Activated T-cell treated with anti-CD3 and anti-CD28 coated beads for 1 hour (primary cell): ENCODE data around the gene BAIAP3.
"Not testable (repeated sequence)": the region's sequence is repeated elsewhere in the genome, so short reads cannot be mapped to it uniquely, and the experiment has no call there.

Experiments
- DNase-seq: peaks from one replicate; pipeline ENCODE4 v3.0.0-alpha.2; 2020; ENCODE audit warnings: low read depth

BAIAP3 gene, protein sequence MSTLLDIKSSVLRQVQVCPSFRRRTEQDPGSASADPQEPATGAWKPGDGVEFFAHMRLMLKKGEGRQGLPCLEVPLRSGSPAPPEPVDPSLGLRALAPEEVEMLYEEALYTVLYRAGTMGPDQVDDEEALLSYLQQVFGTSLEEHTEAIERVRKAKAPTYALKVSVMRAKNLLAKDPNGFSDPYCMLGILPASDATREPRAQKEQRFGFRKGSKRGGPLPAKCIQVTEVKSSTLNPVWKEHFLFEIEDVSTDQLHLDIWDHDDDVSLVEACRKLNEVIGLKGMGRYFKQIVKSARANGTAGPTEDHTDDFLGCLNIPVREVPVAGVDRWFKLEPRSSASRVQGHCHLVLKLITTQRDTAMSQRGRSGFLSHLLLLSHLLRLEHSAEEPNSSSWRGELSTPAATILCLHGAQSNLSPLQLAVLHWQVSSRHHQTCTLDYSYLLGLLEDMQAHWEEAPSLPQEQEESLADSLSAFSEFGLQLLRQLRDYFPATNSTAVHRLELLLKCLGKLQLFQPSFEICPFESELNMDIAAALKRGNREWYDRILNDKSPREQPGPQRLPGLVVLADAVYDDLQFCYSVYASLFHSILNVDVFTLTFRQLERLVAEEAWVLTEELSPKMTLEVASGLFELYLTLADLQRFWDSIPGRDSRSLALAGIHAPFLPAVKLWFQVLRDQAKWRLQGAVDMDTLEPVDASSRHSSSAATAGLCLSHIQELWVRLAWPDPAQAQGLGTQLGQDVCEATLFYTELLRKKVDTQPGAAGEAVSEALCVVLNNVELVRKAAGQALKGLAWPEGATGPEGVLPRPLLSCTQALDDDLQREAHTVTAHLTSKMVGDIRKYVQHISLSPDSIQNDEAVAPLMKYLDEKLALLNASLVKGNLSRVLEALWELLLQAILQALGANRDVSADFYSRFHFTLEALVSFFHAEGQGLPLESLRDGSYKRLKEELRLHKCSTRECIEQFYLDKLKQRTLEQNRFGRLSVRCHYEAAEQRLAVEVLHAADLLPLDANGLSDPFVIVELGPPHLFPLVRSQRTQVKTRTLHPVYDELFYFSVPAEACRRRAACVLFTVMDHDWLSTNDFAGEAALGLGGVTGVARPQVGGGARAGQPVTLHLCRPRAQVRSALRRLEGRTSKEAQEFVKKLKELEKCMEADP

DNA sequence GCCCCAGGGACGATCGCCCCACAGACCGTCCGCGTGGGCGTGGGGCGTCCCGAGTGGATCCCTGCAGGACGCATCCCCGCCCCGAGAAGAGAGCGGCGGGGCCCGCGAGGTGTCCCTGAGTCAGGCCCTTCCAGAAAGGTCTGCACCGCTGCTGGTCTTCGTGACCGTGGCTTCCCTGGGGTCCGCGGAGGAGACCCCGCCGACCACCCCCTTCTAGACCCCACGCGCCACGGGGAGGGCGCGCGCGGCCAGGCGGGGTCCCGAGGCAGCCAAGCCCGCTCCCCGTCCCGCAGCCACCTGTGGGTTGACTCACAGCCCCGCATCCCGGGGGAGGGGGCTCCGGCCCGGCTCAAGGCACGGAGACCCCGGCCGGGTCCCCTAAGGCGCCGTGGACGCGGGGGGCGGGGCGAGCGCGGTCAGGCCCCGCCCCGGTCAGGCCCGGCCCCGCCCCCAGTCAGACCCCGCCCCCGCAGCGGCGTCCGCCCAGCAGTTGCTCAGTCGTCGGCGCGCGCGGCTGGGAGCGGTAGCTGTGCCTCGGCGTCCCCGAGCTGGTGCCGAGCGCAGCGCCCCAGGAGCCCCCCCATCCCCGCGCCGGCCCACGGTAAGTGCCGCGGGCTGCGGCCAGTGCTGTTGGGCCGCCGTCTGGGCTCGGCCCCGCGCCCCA lies at the start of gene BAIAP3:
Gene BAIAP3, plus strand, starts transcription at position 497 of the 664 bp plus-strand sequence. CDS start 4,905 bp downstream, outside the sequence.
- DNase-seq = peak; percentile 46

DNA sequence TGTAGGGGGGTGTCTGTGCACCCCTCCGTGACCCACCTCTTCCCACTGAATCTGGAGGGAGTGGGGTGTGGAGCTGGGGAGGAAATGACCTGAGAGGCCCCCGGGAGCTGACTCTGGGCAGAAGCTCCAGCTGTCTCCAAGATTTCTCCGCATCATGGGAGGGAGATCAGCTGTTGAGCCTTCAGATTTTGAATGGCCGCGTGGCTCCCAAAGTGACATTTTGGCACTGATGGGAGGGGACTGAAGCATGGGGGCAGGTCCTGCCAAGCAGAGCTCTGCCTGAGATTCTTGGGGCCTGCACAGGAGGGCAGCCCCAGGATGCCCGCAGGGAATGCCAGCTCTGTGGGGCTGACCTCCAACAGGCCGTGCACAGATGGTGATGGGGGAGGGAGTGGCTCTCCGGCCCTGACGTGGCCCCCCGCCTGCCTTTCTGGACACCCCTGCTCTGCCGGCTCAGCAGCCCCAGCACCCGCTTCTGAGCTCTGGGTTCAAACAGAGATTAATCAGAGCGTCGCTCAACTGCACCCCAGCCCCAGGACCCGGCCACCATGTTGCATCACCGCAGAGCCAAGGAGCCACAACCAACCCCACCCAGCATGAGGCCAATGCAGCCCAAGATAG lies 49.3 kb upstream of the BAIAP3 start:
- DNase-seq = no peak

DNA sequence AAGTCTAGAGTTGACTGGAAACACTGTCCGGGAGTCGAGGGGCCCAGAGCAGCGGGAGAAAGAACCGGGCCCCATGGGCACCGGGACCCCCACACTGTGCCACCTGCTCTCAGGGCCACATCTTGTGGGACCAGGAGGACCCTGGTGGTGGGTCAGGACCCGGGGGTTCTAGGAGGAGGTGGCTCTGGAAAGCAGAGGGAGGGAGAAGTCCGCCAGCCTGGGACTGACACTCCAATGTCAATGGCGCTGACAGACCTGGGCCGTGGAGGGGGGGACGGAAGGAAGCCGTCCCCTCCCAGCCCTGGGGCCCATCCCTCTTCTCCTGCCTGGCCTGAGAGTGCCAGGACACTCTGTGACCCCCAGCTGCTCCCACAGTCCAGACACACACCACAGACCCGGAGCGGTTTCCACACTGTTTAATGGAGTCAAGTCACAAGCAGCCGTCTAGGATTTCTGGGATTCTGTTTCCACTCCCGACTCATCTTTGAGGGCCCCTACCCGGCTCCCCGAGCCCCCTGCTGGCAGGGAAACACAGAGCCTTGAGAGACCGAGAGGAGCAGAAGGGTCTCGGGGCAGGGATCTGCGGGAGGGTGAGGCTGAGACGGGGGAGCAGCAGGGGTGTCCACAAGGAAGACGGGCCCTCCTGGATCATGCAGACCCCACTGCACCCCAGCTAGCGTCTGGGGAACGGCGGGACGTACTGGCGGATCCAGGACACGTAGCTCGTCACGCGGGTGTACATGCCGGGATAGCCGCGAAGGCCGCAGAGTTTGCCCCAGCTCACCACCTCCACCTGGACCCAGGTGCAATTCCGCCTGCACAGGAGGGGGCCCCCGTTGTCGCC lies 47.6 kb upstream of the BAIAP3 start:
- DNase-seq = no peak

DNA sequence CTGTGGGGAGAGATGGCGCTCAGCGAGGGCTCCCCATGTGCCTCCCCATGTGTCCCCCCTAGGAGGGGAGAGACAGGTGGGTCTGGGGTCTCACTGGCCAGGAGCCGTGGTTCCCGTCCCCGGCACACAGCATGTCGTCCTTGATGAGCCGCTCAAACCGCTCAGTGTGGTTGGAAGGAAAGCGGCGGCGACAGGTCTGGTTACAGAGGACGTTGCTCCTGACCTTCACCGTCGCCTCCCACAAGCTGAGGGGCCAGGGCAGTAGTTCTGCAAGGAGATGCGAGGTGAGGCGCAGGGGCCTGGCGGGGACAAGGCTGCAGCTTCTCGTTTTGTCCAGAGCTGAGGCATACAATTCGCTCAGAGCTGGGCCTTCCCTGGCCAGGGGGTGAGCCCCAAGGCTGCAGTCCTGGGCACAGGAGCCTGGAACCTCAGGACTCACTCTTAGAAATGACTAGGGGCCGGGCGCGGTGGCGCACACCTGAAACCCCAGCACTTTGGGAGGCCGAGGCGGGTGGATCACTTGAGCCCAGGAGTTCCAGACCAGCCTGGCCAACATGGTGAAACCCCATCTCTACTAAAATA lies 46.8 kb upstream of the BAIAP3 start:
- DNase-seq = no peak

DNA sequence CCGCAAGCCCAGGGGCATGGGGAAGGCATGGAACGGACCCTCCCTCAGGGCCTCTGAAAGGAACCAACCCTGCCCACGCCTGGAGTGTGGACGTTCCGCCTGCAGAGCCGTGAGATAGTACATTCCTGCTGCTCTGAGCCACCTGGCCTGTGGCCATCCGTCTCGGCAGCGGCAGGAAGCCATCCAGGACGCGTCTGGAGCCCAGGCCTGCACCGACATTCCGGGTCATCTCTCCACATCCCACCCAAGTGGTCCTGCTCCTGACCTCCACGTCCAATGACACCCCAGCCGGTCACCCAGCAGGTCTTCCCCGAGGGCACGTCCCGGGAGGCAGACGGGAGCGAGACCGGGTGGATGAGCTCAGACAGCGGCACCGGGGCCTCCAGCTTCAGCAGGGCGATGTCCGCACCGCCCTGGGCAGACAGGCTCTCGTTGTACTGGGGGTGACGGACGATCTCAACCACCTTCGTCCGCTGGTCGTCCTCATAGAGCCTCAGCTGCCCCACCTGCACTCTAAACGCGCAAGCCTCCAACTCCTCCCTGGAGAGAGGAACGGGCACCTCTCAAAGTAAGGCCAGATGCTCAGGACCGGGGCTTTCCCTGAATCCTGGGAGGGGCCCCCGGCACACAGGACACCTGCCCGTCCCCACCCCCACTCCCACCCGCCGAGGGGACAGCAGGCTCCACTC lies 45.3 kb upstream of the BAIAP3 start:
- no peak for DNase-seq

DNA sequence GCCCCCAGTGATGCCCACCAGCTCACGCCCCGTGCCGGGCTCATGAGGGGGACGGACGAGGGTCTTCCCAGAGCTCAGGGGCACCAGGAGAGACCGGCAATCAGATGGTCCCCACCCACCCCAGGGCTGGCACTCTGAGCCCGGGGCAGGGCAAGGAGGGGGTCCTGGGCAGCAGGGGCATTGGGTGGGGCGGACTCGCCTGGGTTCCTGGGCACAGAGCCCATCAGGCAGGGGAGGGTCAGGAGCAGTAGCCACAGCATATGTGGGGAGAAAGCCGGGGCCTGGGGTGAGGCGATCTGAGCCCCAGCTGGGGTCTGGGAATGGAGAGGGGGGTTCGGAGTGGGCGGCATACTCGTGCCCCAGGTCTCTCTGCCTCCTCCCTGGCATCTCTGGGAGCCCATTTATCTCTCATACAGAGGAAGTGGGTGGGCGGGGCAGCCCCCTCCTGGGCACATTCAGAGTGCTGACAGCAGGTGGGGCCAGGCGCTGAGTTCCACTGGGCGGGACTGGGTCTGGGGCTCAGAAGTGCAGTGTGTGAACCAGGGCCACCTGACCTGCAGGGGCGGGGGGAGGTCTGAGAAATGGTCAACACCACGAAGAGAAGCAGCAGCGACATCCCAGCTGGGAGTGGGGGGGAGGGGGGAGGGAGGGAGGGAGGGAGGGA lies 44.5 kb upstream of the BAIAP3 start:
- DNase-seq = no peak

DNA sequence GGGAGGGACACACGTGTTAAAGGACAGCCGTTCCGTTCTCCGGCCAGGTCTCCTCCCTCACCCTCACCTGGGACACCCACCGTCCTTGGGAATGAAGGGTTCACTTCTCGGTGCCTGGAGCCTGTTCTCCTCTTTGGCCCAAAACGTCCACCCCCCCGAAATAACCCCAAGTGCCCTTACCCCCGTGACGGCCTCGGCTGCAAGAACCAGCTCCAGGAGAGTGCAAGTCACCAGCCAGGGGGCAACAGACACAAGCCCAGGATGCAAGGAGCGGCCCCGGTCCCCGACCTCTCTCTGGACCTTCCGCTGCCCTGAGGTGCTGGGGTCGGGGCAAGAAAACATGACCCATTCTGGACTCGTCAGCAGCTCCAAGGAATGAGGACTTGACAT lies 44.0 kb upstream of the BAIAP3 start:
- DNase-seq = no peak

DNA sequence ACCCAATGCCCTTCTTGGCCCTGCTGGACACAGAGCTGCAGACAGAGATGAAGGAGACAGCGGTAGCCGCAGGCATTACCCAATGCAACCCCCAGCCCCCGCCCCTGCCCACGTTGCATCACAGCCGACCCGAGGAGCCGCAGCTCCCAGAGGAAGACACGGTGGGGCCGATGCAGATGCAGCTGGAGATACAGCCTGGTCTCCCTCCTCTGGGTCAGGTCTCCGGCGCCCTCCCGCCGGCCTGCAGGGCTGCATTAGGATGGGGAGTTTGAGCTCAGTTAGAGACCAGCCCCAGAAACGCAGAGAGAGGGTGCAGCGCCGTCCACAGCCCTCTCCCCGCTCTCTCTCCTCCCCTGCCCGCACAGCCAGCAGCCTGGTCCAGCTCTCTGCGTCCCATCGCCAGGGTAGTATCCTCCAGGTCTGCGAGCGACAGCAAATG lies 43.4 kb upstream of the BAIAP3 start:
- no peak for DNase-seq

DNA sequence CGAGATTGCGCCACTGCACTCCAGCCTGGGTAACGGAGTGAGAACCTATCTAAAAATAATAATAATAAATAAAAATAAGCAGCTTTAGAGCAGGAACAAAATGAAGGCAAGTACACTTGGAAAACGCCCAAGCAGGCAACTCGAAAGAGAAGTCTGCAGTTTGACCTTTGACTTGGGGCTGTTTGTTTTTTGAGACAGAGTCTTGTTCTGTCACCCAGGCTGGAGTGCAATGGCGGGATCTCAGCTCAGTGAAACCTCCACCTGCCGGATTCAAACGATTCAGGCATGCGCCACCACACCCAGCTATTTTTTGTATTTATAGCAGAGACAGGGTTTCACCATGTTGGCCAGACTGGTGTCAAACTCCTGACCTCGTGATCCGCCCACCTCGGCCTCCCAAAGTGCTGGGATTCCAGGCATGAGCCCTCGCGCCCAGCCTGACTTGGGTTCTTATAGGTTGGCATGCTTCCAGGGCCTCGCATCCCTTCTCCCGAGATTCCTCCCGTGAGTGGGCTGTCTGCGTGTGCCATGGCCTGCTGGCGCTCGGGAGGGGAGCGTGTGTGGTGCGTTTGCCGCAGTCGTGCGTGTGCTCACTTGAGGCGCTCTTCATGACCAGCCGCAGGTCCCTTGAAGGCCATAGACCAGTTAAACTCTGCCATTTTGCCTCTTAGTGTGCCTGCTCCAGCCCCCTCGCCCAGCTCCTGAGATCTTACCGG lies 42.4 kb upstream of the BAIAP3 start:
- DNase-seq = no peak

DNA sequence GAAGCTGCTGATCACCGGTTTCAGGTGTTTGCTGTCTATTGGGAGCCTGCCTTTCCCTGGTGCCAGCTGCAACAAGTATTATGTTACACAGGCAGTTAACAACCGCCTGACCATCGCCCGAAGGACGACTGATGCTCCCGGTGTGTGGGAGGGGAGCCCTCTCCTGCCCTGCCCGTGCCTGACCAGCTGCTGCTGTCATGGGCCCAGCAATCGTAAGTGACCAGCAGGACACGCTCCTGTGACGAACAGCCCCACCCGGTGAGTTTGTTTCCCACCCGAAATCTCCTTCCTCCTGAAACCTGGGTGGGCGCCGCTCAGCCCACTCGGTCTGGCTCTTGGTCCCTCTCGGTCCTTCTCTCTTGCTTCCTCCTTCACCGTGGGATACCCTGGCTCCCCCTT lies 41.9 kb upstream of the BAIAP3 start:
- DNase-seq = no peak

DNA sequence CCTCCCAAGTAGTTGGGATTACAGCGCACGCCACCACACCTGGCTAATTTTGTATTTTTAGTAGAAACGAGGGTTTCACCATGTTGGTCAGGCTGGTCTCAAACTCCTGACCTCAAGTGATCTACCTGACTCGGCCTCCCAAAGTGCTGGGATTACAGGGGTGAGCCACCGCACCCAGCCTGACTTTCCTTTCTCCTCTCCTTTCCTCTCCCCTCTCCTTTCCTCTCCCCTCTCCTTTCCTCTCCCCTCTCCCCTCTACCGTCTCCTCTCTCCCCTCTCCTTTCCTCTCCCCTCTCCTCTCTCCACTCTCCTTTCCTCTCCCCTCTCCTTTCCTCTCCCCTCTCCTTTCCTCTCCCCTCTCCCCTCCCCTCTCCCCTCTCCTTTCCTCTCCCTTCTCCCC lies 41.2 kb upstream of the BAIAP3 start:
- DNase-seq = not testable (repeated sequence)

DNA sequence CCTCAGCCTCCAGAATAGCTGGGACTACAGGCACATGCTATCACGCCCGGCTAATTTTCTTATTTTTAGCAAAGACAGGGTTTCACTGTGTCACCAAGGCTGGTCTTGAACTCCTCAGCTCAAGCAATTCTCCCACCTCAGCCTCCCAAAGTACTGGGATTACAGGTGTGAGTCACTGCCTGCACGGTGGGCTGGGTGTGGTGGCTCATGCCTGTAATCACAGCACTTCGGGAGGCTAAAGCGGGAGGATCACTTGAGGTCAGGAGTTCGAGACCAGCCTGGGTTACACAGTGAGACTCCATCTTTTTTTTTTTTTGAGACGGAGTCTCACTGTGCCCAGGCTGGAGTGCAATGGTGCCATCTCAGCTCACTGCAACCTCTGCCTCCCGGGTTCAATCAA lies 40.6 kb upstream of the BAIAP3 start:
- DNase-seq = not testable (repeated sequence)

DNA sequence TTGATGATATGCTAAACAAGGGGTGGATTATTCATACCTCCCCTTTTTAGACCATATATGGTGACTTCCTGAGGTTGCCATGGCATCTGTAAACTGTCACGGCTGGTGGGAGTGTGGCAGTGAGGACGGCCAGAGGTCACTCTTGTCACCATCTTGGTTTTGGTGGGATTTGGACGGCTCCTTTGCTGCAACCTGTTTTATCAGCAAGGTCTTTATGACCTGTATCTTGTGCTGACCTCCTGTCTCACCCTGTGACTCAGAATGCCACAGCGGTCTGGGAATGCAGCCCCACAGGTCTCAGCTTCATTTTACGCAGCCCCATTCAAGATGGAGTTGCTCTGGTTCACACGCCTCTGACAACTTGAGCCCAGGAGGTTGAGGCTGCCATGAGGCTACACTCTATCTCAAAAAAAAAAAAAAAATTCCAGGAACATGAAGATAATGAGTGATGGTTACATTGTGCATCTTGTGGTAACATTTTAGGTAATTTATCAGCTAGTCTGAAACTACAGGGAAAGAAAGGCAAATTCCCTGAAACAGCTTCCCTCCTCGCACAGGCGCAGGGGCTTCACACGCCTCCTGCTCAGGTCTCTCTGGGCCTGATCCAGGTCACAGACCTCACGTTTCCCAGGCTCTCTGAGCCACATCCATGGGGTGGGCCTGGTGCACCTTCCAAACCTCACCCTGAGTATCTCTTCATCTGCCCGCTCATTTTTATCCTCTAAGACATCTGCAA lies 39.4 kb upstream of the BAIAP3 start:
- no peak for DNase-seq

DNA sequence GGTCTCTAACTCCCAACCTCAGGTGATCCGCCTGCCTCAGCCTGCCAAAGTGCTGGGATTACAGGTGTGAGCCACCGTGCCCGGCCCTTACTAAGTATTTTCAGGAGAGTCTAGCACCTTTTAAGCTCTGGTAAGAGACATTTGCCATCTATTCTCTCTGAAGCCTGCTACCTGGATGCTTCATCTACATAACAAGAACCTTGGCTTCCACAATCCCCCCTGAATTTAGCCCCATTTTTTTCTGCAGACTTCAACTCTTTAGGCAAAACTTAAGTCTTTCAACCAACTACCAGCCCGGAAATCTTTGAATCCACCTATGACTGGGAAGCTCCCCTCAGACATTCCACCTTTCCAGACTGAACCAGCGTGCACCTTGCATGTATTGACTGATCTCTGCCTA lies 38.0 kb upstream of the BAIAP3 start:
- DNase-seq = no peak

DNA sequence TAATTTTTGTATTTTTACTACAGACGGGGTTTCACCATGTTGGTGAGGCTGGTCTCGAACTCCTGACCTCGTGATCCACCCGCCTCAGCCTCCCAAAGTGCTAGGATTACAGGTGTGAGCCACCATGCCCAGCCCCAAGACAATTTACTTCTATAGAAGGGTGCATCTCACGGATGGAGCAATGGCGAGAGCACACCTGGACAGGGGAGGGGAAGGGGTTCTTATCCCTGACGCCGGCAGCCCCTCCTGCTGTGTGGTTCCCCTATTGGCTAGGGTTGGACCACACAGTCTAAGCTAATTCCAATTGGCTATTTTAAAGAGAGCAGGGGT lies 36.8 kb upstream of the BAIAP3 start:
- DNase-seq = not testable (repeated sequence)

DNA sequence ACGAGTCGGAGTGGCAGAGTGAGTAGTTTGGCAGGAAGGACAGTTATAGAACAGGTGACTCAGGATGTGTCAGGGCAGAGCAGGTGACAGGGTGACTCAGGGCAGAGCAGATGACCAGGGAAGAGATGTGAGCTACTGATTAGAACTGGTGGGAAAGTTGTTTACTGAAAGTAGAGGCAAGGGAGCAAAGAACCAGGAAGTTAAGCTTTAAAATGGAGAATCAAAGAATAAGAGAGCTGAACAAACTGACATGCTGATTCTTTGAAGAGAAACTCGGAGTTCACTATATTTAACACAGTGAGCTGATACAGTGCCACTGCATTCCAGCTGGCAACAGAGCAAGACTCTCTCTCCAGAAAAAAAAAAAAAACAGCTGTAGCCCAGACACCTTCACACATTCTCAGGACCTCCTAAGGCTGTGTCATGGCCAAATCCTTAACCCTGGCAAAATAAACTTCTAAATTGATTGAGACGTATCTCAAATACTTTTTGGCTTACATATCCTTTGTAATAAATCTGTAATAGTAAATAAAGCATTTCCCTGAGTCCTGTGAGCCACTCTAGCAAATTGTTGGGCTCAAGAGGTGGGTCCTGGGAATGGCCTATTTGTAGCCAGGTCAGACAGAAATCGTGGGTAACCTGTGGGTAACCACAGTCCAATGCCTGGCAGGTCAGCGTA lies 36.3 kb upstream of the BAIAP3 start:
- DNase-seq = no peak

DNA sequence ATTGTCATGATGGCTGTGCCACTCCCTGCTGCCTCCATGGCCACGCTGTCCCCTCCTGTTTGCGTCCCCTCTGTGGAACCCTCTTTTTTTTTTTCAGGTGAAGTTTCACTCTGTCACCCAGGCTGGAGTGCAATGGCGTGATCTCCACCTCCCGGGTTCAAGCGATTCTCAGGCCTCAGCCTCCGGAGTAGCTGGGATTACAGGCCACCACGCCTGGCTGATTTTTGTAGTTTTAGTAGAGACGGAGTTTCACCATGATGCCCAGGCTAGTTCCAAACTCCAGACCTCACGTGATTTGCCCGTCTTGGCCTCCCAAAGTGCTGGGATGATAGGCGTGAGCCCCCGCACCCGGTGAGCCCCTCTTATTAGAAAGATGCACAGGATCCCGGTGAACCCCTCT lies 35.0 kb upstream of the BAIAP3 start:
- DNase-seq = no peak
